ENCODE results near the gene ST8SIA5.

GRCh38 chr18:46621111-46621766 lies 135.6 kb downstream of the ST8SIA5 start:
- TF ChIP-seq, protein P1, sequence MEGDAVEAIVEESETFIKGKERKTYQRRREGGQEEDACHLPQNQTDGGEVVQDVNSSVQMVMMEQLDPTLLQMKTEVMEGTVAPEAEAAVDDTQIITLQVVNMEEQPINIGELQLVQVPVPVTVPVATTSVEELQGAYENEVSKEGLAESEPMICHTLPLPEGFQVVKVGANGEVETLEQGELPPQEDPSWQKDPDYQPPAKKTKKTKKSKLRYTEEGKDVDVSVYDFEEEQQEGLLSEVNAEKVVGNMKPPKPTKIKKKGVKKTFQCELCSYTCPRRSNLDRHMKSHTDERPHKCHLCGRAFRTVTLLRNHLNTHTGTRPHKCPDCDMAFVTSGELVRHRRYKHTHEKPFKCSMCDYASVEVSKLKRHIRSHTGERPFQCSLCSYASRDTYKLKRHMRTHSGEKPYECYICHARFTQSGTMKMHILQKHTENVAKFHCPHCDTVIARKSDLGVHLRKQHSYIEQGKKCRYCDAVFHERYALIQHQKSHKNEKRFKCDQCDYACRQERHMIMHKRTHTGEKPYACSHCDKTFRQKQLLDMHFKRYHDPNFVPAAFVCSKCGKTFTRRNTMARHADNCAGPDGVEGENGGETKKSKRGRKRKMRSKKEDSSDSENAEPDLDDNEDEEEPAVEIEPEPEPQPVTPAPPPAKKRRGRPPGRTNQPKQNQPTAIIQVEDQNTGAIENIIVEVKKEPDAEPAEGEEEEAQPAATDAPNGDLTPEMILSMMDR (IDR thresholded peaks at IDR 0.05): no peak
- TF ChIP-seq POLR2A (IDR thresholded peaks at IDR 0.05): no peak
- TF ChIP-seq POLR2AphosphoS5 (IDR thresholded peaks at IDR 0.05): no peak
